ENCODE measurements around the gene LMOD3. TPM values are rescaled to one million over a fixed set of nuclear protein-coding genes. Genes with fewer than 3 reads are reported as not detected.

Gene LMOD3
- total RNA-seq, 2 experiments from 2014 or later = not detected

DNA sequence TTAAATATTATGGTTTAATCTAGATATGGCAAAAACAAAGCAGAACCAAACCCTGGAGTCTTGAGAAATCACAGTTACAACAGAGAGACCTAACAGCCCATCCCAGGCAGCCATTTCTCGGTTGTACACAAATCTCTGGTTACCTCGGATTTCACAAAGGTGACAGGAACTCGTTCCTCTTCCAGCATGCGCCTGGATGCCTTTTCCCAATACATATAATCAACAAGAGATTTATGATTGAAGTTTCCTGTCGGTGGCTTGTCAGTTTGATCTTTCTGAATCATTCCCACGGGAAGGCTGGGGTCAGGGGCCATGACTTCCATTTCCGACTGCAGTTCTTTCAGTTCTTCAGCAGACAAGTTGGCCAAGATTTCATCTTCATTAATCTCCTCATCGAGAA lies 445 bp downstream of the LMOD3 start:
- ChIA-PET POLR2A (interaction anchor here (0.6 kb wide), 1 partner anchor 166 kb away, joined by 7 read pairs; no protein-coding TSS in a partner anchor), CTCF (interaction anchor here (0.6 to 4.6 kb wide), 32 partner anchors 10 to 306 kb away, joined by 3 to 55 read pairs (median 4); partner anchors contain the start of gene TMF1)
- Mint-ChIP-seq H3K4me1 (peaks cover 3% of the 10 kb centered on the region), H3K27me3 (no peaks in the 10 kb centered on the region), H3K27ac (no peak overlapping the region), H3K9me3 (ENCODE audit: low read depth) (no peaks in the 10 kb centered on the region), H3K4me3 (no peak overlapping the region), H3K36me3 (ENCODE audit: low read depth) (no peaks in the 10 kb centered on the region)
- DNase-seq (no peak), ATAC-seq (no peak)
- intact Hi-C loops (cut with DNase I, micrococcal nuclease) = loop anchor here (1.0 to 10.0 kb wide), 7 partner anchors 39 to 825 kb away; no protein-coding TSS in a partner anchor

- Mint-ChIP-seq H3K27ac (no peak overlapping the region), H3K36me3 (ENCODE audit: low read depth) (no peaks in the 10 kb centered on the region), H3K4me1 (peaks cover 3% of the 10 kb centered on the region), H3K27me3 (no peaks in the 10 kb centered on the region), H3K9me3 (ENCODE audit: low read depth) (no peaks in the 10 kb centered on the region), H3K4me3 (no peak overlapping the region)
- ATAC-seq (no peak), DNase-seq (no peak)
- CTCF ChIA-PET = interaction anchor here (0.6 to 4.6 kb wide), 49 partner anchors 9 to 544 kb away, joined by 3 to 55 read pairs (median 4); partner anchors contain the start of genes ARL6IP5 and TMF1
- POLR2A ChIA-PET = interaction anchor here (0.6 kb wide), 1 partner anchor 167 kb away, joined by 7 read pairs; no protein-coding TSS in a partner anchor
- intact Hi-C loops (cut with DNase I, micrococcal nuclease) = loop anchor here (1.0 to 10.0 kb wide), 7 partner anchors 40 to 826 kb away; no protein-coding TSS in a partner anchor
Measured at GRCh38 chr3:69121513-69121912, 882 bp downstream of the LMOD3 start.

DNA sequence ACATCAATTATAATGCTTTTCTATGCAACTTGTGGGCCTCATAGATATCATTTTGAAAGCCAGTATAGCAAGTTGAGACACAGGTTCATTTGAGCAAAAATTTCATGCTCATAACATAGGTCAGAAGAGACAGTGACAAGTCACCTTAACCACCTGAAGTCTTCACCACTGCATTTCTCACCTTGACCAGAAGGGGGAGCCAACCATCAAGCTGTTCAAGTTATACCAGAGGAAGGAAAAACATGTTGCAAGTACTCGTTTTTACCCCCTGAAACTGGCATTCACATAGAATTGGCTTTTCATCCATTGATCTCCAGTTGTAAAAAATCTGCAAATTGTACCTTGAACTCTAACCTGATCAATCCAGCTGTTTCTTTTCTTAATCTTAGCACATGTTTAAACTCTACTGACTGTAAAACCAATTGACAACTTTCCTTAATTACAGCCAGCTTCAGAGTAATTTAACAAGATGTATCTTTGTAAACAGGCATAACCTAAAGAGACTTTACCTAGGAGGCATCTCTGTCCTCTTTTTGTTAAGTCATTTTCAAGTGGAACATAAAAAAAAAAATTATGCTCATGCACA lies 1.4 kb downstream of the LMOD3 start:
- ATAC-seq (peak; percentile 78), DNase-seq (peak; percentile 89)
- POLR2A ChIA-PET = interaction anchor here (0.6 kb wide), 1 partner anchor 167 kb away, joined by 7 read pairs; no protein-coding TSS in a partner anchor
- no peaks in the 10 kb centered on the region for H3K36me3 Mint-ChIP-seq (ENCODE audit: low read depth)
- no peak overlapping the region for H3K4me3 Mint-ChIP-seq
- no peaks in the 10 kb centered on the region for H3K9me3 Mint-ChIP-seq (ENCODE audit: low read depth)
- peaks cover 3% of the 10 kb centered on the region for H3K4me1 Mint-ChIP-seq
- no peak overlapping the region for H3K27ac Mint-ChIP-seq
- CTCF ChIA-PET = interaction anchor here (0.6 to 4.6 kb wide), 51 partner anchors 9 to 544 kb away, joined by 3 to 55 read pairs (median 4); partner anchors contain the start of genes ARL6IP5 and TMF1
- intact Hi-C loops (cut with DNase I, micrococcal nuclease) = loop anchor here (1.0 to 10.0 kb wide), 7 partner anchors 40 to 826 kb away; no protein-coding TSS in a partner anchor
- no peaks in the 10 kb centered on the region for H3K27me3 Mint-ChIP-seq

DNA sequence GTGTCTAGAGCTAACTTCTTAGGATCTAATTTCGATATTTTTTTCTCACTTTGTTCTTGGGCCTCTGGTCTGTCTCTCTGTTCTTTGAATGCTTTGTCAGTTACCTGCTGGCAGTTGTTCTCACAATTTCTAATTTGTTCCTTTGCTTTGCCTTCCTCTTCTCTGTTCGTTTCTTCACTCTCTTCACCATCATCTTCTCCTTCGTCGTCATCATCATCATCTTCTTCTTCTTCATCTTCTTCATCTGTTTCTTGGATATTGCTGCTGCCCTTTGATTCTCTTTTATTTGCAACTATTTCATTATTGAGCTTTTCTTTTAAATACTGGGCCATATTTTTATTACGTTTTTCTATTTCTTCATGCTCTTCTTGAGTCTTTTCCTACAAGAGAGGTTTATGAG lies 2.7 kb downstream of the LMOD3 start:
- Mint-ChIP-seq H3K4me3 (no peak overlapping the region), H3K9me3 (ENCODE audit: low read depth) (no peaks in the 10 kb centered on the region), H3K4me1 (peaks cover 5% of the 10 kb centered on the region), H3K36me3 (ENCODE audit: low read depth) (no peaks in the 10 kb centered on the region), H3K27ac (no peak overlapping the region), H3K27me3 (no peaks in the 10 kb centered on the region)
- DNase-seq (no peak), ATAC-seq (no peak)
- ChIA-PET CTCF (interaction anchor here (0.6 to 4.6 kb wide), 22 partner anchors 10 to 305 kb away, joined by 3 to 55 read pairs (median 6); partner anchors contain the start of genes ARL6IP5 and TMF1), POLR2A (interaction anchor here (0.6 kb wide), 1 partner anchor 304 kb away, joined by 3 read pairs; no protein-coding TSS in a partner anchor)
- intact Hi-C loops (cut with DNase I, micrococcal nuclease) = loop anchor here (2.0 to 10.0 kb wide), 3 partner anchors 551 to 828 kb away; no protein-coding TSS in a partner anchor

GRCh38 chr3:69119138-69119537 lies 3.3 kb downstream of the LMOD3 start:
- intact Hi-C loops (cut with DNase I, micrococcal nuclease) = no loop called here
- POLR2A ChIA-PET = interaction anchor here (0.6 kb wide), 1 partner anchor 304 kb away, joined by 3 read pairs; no protein-coding TSS in a partner anchor
- CTCF ChIA-PET = interaction anchor here (0.6 to 4.6 kb wide), 17 partner anchors 9 to 304 kb away, joined by 3 to 55 read pairs (median 8); partner anchors contain the start of gene ARL6IP5
- Mint-ChIP-seq H3K27me3 (no peaks in the 10 kb centered on the region), H3K36me3 (ENCODE audit: low read depth) (no peaks in the 10 kb centered on the region), H3K9me3 (ENCODE audit: low read depth) (no peaks in the 10 kb centered on the region), H3K27ac (no peak overlapping the region), H3K4me1 (peaks cover 6% of the 10 kb centered on the region), H3K4me3 (no peak overlapping the region)
- no peak for DNase-seq
- ATAC-seq = no peak

GRCh38 chr3:69118555-69118954 lies 3.8 kb downstream of the LMOD3 start:
- Mint-ChIP-seq H3K27ac (no peak overlapping the region), H3K27me3 (no peaks in the 10 kb centered on the region), H3K4me1 (peaks cover 12% of the 10 kb centered on the region), H3K4me3 (no peak overlapping the region), H3K9me3 (ENCODE audit: low read depth) (no peaks in the 10 kb centered on the region), H3K36me3 (ENCODE audit: low read depth) (no peaks in the 10 kb centered on the region)
- no peak for ATAC-seq
- CTCF ChIA-PET = interaction anchor here (1.1 to 4.6 kb wide), 7 partner anchors 9 to 304 kb away, joined by 3 to 55 read pairs (median 6); no protein-coding TSS in a partner anchor
- no peak for DNase-seq
- intact Hi-C loops (cut with DNase I, micrococcal nuclease) = no loop called here
- POLR2A ChIA-PET = no interaction called here

- Mint-ChIP-seq H3K4me3 (no peak overlapping the region), H3K9me3 (ENCODE audit: low read depth) (no peaks in the 10 kb centered on the region), H3K27ac (no peak overlapping the region), H3K4me1 (peaks cover 16% of the 10 kb centered on the region), H3K36me3 (ENCODE audit: low read depth) (no peaks in the 10 kb centered on the region), H3K27me3 (no peaks in the 10 kb centered on the region)
- DNase-seq (no peak), ATAC-seq (no peak)
- intact Hi-C loops (cut with DNase I, micrococcal nuclease) = no loop called here
- CTCF ChIA-PET = interaction anchor here (2.0 kb wide), 1 partner anchor 189 kb away, joined by 10 read pairs; no protein-coding TSS in a partner anchor
- POLR2A ChIA-PET = no interaction called here
Measured at GRCh38 chr3:69116897-69117296, 5.5 kb downstream of the LMOD3 start.

DNA sequence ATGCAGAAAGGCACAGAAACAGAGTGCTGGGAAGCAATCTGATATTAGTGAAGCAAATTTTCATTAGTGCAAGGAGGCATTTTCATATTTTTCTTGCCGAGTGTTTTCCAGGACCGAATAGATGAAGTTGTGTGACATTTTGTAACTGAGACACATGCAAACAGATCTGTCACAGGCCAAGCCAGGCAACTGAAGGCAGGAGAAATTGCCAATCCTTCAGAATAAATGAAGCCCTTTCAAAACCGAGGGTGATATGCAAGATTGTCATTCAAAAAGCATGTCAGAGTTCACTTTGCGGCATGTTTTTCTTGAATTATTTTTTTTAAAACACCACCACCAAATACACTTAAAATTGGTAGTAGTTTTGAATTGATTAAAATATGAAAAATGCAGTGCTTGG lies 6.2 kb downstream of the LMOD3 start:
- Mint-ChIP-seq H3K9me3 (ENCODE audit: low read depth) (no peaks in the 10 kb centered on the region), H3K36me3 (ENCODE audit: low read depth) (no peaks in the 10 kb centered on the region), H3K27ac (no peak overlapping the region), H3K4me1 (peaks cover 16% of the 10 kb centered on the region), H3K4me3 (no peak overlapping the region), H3K27me3 (no peaks in the 10 kb centered on the region)
- ATAC-seq (no peak), DNase-seq (no peak)
- POLR2A ChIA-PET = no interaction called here
- CTCF ChIA-PET = interaction anchor here (1.0 kb wide), 1 partner anchor 10 kb away, joined by 3 read pairs; no protein-coding TSS in a partner anchor
- intact Hi-C loops (cut with DNase I, micrococcal nuclease) = no loop called here

DNA sequence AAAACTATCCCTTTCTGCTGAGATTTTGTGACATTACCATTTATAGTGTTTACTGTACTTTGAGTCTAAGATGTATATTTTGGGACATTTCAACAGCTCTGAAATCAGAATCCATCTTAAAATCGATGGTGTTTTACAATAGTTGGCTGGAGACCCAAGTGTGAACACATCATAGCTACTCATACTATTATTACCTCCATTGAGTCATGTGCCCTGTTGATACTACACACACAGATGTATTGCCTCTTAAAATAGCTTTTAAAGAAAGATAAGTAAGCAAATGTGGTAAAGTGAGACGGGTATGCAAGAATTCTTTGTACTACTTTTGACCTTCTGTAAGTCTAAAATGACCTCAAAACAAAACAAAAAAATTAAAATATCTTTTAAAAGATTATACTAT lies 6.7 kb downstream of the LMOD3 start:
- peaks cover 13% of the 10 kb centered on the region for H3K4me1 Mint-ChIP-seq
- POLR2A ChIA-PET = no interaction called here
- ATAC-seq = no peak

DNA sequence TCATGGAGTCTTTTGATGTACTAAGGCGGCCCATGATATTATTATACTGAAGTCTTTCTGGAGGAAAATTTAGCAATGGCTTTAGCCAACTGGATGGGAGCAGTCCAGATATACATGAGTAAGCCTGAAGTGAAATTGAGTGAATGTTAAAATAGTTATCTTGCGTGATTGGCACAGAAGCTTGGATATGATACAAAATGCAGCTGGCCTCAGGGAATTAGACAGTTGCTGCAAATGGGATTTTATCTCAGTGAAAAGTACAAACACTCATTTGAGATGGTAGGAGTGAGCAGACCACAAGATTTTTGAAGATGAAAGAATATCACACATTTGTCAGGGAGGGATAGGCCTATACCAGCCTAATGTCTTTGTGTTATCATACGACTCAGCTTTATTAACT lies 8.9 kb downstream of the LMOD3 start:
- POLR2A ChIA-PET = no interaction called here
- no peaks in the 10 kb centered on the region for H3K27me3 Mint-ChIP-seq
- intact Hi-C loops (cut with DNase I, micrococcal nuclease) = no loop called here
- no peak overlapping the region for H3K27ac Mint-ChIP-seq
- H3K4me3 Mint-ChIP-seq = no peak overlapping the region
- DNase-seq (no peak), ATAC-seq (no peak)
- H3K9me3 Mint-ChIP-seq (ENCODE audit: low read depth) = no peaks in the 10 kb centered on the region
- CTCF ChIA-PET = interaction anchor here (0.5 to 1.1 kb wide), 3 partner anchors 24 to 62 kb away, joined by 3 read pairs; partner anchors contain the start of gene TMF1
- H3K36me3 Mint-ChIP-seq (ENCODE audit: low read depth) = no peaks in the 10 kb centered on the region
- H3K4me1 Mint-ChIP-seq = peaks cover 17% of the 10 kb centered on the region

More for the DNA sequence above, 6.7 kb downstream of the LMOD3 start:
- intact Hi-C loops (cut with DNase I, micrococcal nuclease) = no loop called here
- DNase-seq = no peak
- Mint-ChIP-seq H3K27ac (no peak overlapping the region), H3K27me3 (no peaks in the 10 kb centered on the region), H3K4me3 (no peak overlapping the region), H3K9me3 (ENCODE audit: low read depth) (no peaks in the 10 kb centered on the region), H3K36me3 (ENCODE audit: low read depth) (no peaks in the 10 kb centered on the region)
- CTCF ChIA-PET = interaction anchor here (1.0 kb wide), 1 partner anchor 10 kb away, joined by 3 read pairs; no protein-coding TSS in a partner anchor

- Mint-ChIP-seq H3K27ac (no peak overlapping the region), H3K36me3 (ENCODE audit: low read depth) (peaks cover under 1% of the 10 kb centered on the region), H3K9me3 (ENCODE audit: low read depth) (no peaks in the 10 kb centered on the region), H3K4me1 (peaks cover 24% of the 10 kb centered on the region), H3K4me3 (no peak overlapping the region), H3K27me3 (no peaks in the 10 kb centered on the region)
- ATAC-seq = no peak
- intact Hi-C loops (cut with DNase I, micrococcal nuclease) = no loop called here
- no peak for DNase-seq
- CTCF ChIA-PET = interaction anchor here (1.9 kb wide), 1 partner anchor 10 kb away, joined by 5 read pairs; no protein-coding TSS in a partner anchor
- POLR2A ChIA-PET = no interaction called here
Measured at GRCh38 chr3:69110941-69111546, 11.4 kb downstream of the LMOD3 start.
